Osteocyte (in vitro differentiated cells): ENCODE measurements around the gene ENTPD6. TPM values are rescaled to one million over a fixed set of nuclear protein-coding genes. Genes with fewer than 3 reads are reported as not detected.

Experiments used
- DNase-seq: peaks from one replicate; pipeline ENCODE4 v3.0.0; 2021; ENCODE audit warnings: mixed read lengths; ENCODE audit not compliant: unreplicated experiment; ENCODE audit errors: extremely low spot score
- H3K27ac Mint-ChIP-seq: one replicate; pipeline ENCODE4 v1.8.0; 2021; ENCODE audit warnings: mild to moderate bottlenecking, mixed read lengths; ENCODE audit not compliant: unreplicated experiment
- H3K27me3 Mint-ChIP-seq: one replicate; pipeline ENCODE4 v1.8.0; 2021; ENCODE audit warnings: mixed read lengths; ENCODE audit not compliant: unreplicated experiment
- H3K36me3 Mint-ChIP-seq: one replicate; pipeline ENCODE4 v1.8.0; 2021; ENCODE audit warnings: mixed read lengths; ENCODE audit not compliant: unreplicated experiment
- H3K4me1 Mint-ChIP-seq: one replicate; pipeline ENCODE4 v1.8.0; 2021; ENCODE audit warnings: mixed read lengths; ENCODE audit not compliant: unreplicated experiment
- H3K4me3 Mint-ChIP-seq: one replicate; pipeline ENCODE4 v1.8.0; 2021; ENCODE audit warnings: mild to moderate bottlenecking, moderate library complexity, mixed read lengths; ENCODE audit not compliant: unreplicated experiment
- H3K9me3 Mint-ChIP-seq: one replicate; pipeline ENCODE4 v1.8.0; 2021; ENCODE audit warnings: mixed read lengths; ENCODE audit not compliant: unreplicated experiment
- total RNA-seq: library from RNA; stranded (reverse); gene quantifications from 2 replicates; pipeline ENCODE4 v1.2.1, GENCODE V29; 2021
- TF ChIP-seq, protein P1 (sequence below): fragments of 200-600 bp; sonication (generic); IDR thresholded peaks from 2 replicates; pipeline ENCODE4 v1.5.0; 2021; ENCODE audit warnings: antibody characterized with exemption, mild to moderate bottlenecking, moderate library complexity

ENTPD6 gene
- total RNA-seq, 1 donor from 2014 or later: 62.0 TPM

DNA sequence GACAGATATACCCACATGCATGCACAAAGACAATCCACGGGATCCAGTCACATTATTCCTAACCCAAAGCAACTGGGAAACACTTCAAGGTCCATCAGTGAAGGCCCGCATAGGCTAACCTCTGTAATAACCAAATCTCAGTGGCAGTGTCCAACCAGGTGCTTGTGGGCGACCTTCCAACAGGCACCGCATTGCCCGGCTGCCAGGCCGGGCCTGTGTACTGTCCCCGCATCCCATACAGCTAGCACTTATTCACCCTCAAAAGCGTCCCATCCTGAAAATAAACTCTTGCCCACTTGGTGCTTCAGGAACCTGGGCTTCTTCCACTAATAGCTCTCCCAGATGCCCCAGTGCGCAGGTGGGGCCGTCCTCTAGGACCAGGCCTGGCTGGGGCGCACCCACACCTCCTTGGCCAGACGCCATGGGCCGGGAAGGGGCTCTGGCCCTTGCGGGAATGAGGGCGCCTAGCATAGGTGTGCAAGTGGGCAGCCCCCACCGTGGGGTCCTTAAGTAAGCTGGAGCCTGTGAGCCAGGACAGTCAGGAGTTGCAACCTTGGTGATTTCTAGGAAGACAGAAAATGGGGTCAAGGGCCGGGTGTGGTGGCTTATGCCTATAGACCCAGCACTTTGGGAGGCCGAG lies 1.1 kb upstream of the ENTPD6 start:
- H3K4me1 Mint-ChIP-seq: peaks cover 31% of the 10 kb centered on the region

DNA sequence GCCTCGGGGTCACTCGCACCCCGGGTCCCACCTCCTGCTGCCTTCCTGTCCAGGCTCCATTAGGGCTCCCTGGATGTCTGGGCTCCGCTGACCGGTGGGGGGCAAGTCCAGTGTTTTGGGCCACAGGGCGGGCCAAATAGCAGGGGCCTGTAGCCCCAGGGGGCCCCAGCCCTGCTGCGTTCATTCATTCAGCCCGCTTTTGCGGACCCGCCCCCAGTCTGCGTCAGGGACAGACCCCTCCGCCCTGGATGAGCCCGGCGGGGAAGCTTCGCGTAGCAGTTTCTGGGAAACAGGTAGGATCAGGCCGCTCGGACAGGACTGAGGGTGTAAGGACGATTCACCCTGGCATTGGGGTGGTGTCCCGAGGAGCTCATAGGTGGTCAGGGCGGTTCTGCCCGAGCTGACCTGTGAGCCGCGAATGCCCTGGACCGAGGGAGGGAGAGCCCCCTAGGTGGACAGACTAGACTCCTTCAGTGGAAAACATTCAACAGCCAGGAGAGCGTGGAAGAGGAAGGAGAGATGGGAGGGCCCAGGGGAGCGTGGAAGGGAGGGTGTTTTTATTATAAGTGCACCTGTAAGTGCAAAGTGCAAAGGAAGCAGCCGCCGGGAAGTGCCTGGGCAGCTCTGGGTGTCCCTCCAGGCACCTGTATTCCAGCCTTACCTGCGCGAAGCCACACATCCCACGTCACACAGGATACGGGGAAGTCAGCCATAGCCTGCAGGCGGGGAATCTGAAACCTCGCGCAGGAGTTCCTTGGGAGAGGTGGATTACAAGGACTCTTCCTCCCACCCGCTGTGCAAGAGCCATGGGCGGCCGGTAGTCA lies 662 bp downstream of the ENTPD6 start:
- peak overlapping the region; percentile 82 for H3K27ac Mint-ChIP-seq
- peak; percentile 75 for DNase-seq
- no peaks in the 10 kb centered on the region for H3K36me3 Mint-ChIP-seq
- H3K27me3 Mint-ChIP-seq: no peaks in the 10 kb centered on the region
- TF ChIP-seq, protein P1, sequence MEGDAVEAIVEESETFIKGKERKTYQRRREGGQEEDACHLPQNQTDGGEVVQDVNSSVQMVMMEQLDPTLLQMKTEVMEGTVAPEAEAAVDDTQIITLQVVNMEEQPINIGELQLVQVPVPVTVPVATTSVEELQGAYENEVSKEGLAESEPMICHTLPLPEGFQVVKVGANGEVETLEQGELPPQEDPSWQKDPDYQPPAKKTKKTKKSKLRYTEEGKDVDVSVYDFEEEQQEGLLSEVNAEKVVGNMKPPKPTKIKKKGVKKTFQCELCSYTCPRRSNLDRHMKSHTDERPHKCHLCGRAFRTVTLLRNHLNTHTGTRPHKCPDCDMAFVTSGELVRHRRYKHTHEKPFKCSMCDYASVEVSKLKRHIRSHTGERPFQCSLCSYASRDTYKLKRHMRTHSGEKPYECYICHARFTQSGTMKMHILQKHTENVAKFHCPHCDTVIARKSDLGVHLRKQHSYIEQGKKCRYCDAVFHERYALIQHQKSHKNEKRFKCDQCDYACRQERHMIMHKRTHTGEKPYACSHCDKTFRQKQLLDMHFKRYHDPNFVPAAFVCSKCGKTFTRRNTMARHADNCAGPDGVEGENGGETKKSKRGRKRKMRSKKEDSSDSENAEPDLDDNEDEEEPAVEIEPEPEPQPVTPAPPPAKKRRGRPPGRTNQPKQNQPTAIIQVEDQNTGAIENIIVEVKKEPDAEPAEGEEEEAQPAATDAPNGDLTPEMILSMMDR: no peak
- peaks cover 48% of the 10 kb centered on the region for H3K4me1 Mint-ChIP-seq
- no peaks in the 10 kb centered on the region for H3K9me3 Mint-ChIP-seq
- peak overlapping the region; percentile 95 for H3K4me3 Mint-ChIP-seq

More for the DNA sequence above, 1.1 kb upstream of the ENTPD6 start:
- TF ChIP-seq, protein P1: no peak
- no peaks in the 10 kb centered on the region for H3K9me3 Mint-ChIP-seq
- H3K27ac Mint-ChIP-seq: no peak overlapping the region
- no peaks in the 10 kb centered on the region for H3K36me3 Mint-ChIP-seq
- H3K4me3 Mint-ChIP-seq: peak overlapping the region; percentile 95
- no peak for DNase-seq
- no peaks in the 10 kb centered on the region for H3K27me3 Mint-ChIP-seq

DNA sequence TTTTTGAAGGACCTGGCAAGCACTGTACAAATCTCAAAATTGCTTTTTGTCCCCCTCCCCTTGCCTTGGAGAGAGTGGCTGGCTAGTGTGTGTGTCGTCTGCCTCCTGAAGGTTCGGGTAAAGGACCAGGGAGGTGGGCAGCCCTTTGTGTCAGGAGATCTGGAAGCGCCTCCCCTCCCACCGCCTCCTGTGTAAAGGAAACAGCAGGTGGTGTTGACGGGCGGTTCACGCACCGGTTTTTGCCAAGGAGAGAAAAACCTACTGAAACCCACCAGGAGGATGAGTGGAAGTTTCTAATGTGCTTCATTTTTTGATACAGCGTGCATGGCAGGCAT lies 1.2 kb downstream of the ENTPD6 start:
- Mint-ChIP-seq H3K27me3 (no peaks in the 10 kb centered on the region), H3K4me1 (peaks cover 48% of the 10 kb centered on the region), H3K4me3 (peak overlapping the region; percentile 95), H3K9me3 (no peaks in the 10 kb centered on the region), H3K36me3 (no peaks in the 10 kb centered on the region), H3K27ac (peak overlapping the region; percentile 53)
- TF ChIP-seq, protein P1: no peak
- no peak for DNase-seq

DNA sequence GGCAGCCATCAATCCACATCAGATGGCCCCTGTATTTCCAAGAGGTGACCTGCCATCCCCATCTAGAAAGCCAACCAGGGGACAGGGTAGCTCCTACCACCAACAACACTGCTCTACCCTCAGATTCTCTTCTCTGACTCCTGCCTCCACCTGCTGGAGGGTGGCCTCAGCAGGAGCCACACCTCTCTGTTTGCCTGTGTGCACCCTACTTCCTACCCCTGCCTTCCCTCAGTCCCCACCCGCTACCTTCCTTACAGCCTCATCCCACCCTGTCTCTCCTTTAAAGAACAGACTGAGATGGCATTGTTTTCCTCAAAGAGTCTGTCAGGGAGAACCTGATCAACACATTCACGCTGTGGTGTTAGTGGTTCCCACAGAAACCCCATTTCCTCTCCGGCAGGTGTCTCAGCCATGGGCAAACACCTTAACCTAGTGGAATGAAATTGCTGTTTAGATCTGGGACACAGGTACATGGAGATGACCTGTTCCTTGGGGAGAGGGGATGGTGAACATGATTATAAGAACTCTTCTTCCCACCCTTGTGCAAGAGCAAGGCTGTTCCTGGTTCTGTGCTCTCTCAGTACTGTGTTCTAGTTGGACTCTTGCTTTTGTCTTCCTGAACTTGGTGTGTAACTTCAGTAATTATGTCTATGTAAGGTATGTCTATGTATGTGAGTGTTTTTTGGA lies 1.8 kb downstream of the ENTPD6 start:
- Mint-ChIP-seq H3K27ac (peak overlapping the region; percentile 48), H3K4me3 (peak overlapping the region; percentile 95)
- TF ChIP-seq, protein P1: no peak

DNA sequence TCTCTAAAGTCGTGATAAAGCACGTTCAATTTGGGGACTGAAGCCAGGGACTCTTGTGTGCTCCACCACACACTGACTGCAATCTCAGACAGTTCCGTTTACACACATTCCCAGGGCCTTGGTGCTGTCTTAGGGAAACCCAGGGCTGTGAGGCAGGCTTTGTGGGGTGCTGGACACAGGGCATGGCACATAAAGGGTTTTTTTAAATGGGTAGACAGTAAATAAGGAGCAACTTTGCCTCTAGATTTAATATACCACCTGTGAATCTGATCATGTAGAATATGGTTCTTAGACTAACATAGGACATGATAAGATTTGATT lies 2.3 kb downstream of the ENTPD6 start:
- Mint-ChIP-seq H3K27me3 (no peaks in the 10 kb centered on the region), H3K4me1 (peaks cover 50% of the 10 kb centered on the region), H3K9me3 (peaks cover 5% of the 10 kb centered on the region), H3K36me3 (peaks cover 9% of the 10 kb centered on the region), H3K4me3 (peak overlapping the region; percentile 95), H3K27ac (peak overlapping the region; percentile 2)
- TF ChIP-seq, protein P1: no peak
- DNase-seq: no peak

More for the DNA sequence above, 1.8 kb downstream of the ENTPD6 start:
- Mint-ChIP-seq H3K4me1 (peaks cover 50% of the 10 kb centered on the region), H3K36me3 (peaks cover 4% of the 10 kb centered on the region), H3K9me3 (no peaks in the 10 kb centered on the region), H3K27me3 (no peaks in the 10 kb centered on the region)
- no peak for DNase-seq
